ENCODE results near the gene TMEM59.
"Not testable (repeated sequence)": the region's sequence is repeated elsewhere in the genome, so short reads cannot be mapped to it uniquely, and the experiment has no call there.

Gene TMEM59

GRCh38 chr1:54052934-54053744 is at the start of gene TMEM59, which contains the start of gene TCEANC2:
Gene TMEM59 (minus strand): TSS chr1:54053204. CDS start chr1:54053188, 16 bp downstream.
Gene TCEANC2 (plus strand): TSS chr1:54053608. CDS start chr1:54054423, 815 bp downstream.
- DNase-seq = peak; percentile 91

- no peak for DNase-seq
Observed at GRCh38 chr1:54100500-54100899, 47.5 kb upstream of the TMEM59 start.

- no peak for DNase-seq
Observed at GRCh38 chr1:54099061-54099610, 46.1 kb upstream of the TMEM59 start.

GRCh38 chr1:54096877-54097240 is 43.9 kb upstream of the TMEM59 start:
- no peak for DNase-seq

- DNase-seq = no peak
Observed at GRCh38 chr1:54096227-54096876, 43.3 kb upstream of the TMEM59 start.

- no peak for DNase-seq
Observed at GRCh38 chr1:54095546-54096226, 42.7 kb upstream of the TMEM59 start.

GRCh38 chr1:54094730-54095105 is 41.7 kb upstream of the TMEM59 start:
- not testable (repeated sequence) for DNase-seq

- no peak for DNase-seq
Observed at GRCh38 chr1:54094001-54094729, 41.2 kb upstream of the TMEM59 start.

- no peak for DNase-seq
Observed at GRCh38 chr1:54091666-54092065, 38.7 kb upstream of the TMEM59 start.

- no peak for DNase-seq
Observed at GRCh38 chr1:54088385-54088784, 35.4 kb upstream of the TMEM59 start.

GRCh38 chr1:54086754-54087153 is 33.8 kb upstream of the TMEM59 start:
- no peak for DNase-seq

- no peak for DNase-seq
Observed at GRCh38 chr1:54084794-54085193, 31.8 kb upstream of the TMEM59 start.

- DNase-seq = peak; percentile 5
Observed at GRCh38 chr1:54081306-54082270, 28.6 kb upstream of the TMEM59 start.

- no peak for DNase-seq
Observed at GRCh38 chr1:54080598-54081049, 27.6 kb upstream of the TMEM59 start.

- DNase-seq = no peak
Observed at GRCh38 chr1:54077359-54077758, 24.4 kb upstream of the TMEM59 start.

GRCh38 chr1:54070171-54070837 is 17.3 kb upstream of the TMEM59 start:
- DNase-seq = peak; percentile 4

GRCh38 chr1:54069791-54070170 is 16.8 kb upstream of the TMEM59 start:
- DNase-seq = no peak

GRCh38 chr1:54064299-54064698 is 11.3 kb upstream of the TMEM59 start:
- no peak for DNase-seq

- no peak for DNase-seq
Observed at GRCh38 chr1:54054438-54054749, 1.4 kb upstream of the TMEM59 start.

- DNase-seq = no peak
Observed at GRCh38 chr1:54053745-54054437, 887 bp upstream of the TMEM59 start.
